Activated naive CD4-positive, alpha-beta T cell treated with anti-CD3 and anti-CD28 coated beads, Interleukin-2, amount 50 U/mL, for 16 hours (primary cell): ENCODE results near the gene STON2.
"Not testable (repeated sequence)": the region's sequence is repeated elsewhere in the genome, so short reads cannot be mapped to it uniquely, and the experiment has no call there.

Experiments
- DNase-seq: peaks from one replicate; pipeline ENCODE4 v3.0.0-alpha.2; 2020

Gene STON2

GRCh38 chr14:81382517-81383225 is 17.5 kb downstream of the STON2 start:
- no peak for DNase-seq

DNA sequence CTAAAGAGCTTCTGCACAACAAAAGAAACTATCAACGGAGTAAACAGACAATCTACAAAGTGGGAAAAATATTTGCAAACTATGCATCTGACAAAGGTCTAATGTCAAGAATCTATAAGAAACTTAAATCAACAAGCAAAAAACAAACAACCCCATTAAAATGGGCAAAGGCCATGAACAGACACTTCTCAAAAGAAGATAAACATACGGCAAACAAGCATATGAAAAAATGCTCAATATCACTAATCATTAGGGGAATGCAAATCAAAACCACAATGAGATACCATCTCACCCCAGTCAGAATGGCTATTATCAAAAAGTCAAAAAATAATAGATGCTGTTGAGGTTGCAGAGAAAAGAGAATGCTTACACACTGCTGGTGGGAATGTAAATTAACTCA is 20.1 kb downstream of the STON2 start:
- DNase-seq: not testable (repeated sequence)

DNA sequence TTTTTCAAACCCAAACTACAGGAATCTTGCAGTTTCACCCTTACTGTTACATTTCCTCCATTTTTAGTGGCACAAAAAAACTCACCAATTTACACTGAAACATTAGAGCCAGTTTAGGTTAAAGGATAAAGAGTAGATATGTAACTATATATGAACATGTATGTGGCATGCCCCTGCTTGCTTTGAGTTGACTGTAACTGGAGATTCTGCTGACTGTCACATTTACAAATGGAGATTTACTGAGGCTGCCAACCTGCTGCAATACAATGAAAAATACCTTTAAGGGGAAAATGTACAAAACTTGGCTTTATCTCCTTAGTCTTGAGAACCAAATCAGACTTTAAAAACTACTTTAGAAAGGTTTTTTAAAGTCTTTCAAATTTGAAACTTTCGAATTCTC is 28.3 kb downstream of the STON2 start:
- no peak for DNase-seq

DNA sequence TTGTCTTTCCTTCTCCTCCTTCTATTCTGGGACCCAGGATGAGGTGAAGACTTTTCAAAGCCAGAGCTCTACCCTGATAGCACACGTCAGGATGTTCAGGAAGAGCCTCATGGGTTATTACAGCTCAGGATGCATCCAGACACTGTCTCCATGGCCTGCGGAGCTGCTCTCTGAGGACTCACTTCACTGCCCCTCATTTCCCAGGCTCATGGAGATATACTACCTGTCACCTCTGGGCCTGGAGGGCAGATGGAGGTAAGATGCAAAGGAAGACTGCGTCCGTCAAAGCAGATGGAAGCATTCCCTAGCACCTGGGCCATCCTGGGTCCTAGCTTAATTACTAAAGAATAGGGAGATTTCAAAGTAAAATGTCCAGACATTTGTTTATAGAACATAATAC is 32.6 kb downstream of the STON2 start:
- no peak for DNase-seq

- DNase-seq: no peak
Measured at GRCh38 chr14:81366884-81367283, 33.2 kb downstream of the STON2 start.

DNA sequence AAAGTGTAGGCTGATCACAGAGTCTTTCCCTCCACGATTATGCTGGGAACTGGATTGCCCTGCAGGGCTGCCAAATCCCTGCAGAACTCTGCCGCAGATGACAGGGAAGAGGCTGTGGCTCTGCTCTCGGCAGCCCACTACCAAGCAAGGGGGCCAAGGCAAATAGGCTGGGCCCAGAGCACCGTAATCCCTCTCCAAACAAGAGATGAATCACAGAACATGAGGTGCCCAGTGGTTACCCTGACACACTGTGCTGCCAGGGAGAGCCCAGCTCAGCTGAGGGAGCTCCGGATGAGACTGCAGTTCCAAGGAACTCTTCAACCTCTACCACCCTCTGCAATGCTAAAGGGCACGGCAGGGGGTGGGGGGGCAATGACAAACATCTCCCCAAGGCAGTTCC is 33.9 kb downstream of the STON2 start:
- no peak for DNase-seq

- no peak for DNase-seq
Measured at GRCh38 chr14:81363746-81364378, 36.3 kb downstream of the STON2 start.

- no peak for DNase-seq
Measured at GRCh38 chr14:81353691-81354323, 46.3 kb downstream of the STON2 start.

GRCh38 chr14:81352413-81352812 is 47.7 kb downstream of the STON2 start:
- no peak for DNase-seq

DNA sequence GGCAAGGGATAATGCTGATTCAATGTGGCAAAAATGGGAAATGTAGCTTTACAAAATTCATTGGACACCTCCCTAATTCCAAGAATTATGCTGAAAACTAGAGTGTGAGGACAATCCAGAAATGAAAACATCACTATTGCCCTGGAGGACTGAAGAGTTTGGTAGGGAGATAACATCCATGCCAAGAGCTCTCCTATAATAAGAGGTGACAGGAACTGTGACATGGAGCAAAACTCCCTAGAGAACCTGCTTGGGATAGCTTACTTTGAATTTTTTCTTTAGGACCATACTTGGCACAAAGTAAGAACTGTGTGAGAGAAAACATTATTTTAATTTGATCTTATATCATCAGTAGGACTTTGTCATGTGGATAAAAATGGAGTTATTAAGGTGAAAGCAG is 48.9 kb downstream of the STON2 start:
- DNase-seq: no peak

- no peak for DNase-seq
Measured at GRCh38 chr14:81350344-81351130, 49.6 kb downstream of the STON2 start.

- no peak for DNase-seq
Measured at GRCh38 chr14:81348061-81348460, 52.1 kb downstream of the STON2 start.

- no peak for DNase-seq
Measured at GRCh38 chr14:81345781-81346180, 54.3 kb downstream of the STON2 start.

GRCh38 chr14:81344481-81345160 is 55.5 kb downstream of the STON2 start:
- DNase-seq: no peak

DNA sequence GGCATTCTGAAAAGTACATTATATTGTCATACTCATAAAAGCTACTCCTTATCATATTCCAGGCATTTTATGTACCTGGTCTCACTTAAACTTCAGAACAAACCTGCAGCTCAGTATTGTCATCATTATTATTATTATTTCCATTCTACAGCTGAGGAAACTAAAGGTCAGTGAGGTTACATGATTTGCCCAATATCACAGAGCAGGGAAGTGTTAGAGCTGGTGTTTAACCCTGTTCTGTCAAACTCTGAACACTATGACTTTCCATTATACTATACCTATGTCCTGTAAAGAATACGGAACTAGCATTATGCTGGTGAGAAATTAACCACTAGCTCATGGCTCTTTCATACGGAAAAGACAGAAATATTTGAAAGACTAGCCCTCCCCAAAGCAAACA is 56.4 kb downstream of the STON2 start:
- DNase-seq: no peak

GRCh38 chr14:81342850-81343580 is 57.1 kb downstream of the STON2 start:
- DNase-seq: no peak

DNA sequence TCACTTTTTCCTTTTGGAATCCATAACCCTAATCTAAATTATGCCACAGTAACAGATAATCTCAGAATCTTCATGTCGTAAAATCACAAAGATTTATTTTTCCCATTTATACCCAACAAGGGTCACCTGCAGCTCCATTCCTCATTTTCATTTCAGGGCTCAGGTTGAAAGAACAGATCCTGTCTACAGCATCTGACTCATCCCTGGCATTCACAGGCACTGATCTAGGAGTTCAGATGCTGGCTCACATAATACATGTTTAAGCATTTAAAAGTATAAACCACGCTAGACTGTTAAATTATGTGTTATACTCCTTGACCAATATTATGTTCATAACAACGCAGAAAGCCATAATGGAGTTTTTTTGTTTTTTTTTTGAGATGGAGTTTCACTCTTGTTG is 58.3 kb downstream of the STON2 start:
- DNase-seq: no peak

- DNase-seq: no peak
Measured at GRCh38 chr14:81341370-81341769, 58.8 kb downstream of the STON2 start.

GRCh38 chr14:81340201-81340600 is 59.9 kb downstream of the STON2 start:
- DNase-seq: no peak

- DNase-seq: no peak
Measured at GRCh38 chr14:81337073-81337472, 63.1 kb downstream of the STON2 start.

GRCh38 chr14:81336009-81336408 is 64.1 kb downstream of the STON2 start:
- no peak for DNase-seq

- DNase-seq: no peak
Measured at GRCh38 chr14:81332725-81333124, 67.4 kb downstream of the STON2 start.
